ENCODE data around the gene SPTBN5. TPM values are rescaled to one million over a fixed set of nuclear protein-coding genes. Genes with fewer than 3 reads are reported as not detected.

Gene SPTBN5
- total and polyA plus RNA-seq, 8 donors: 0.32 to 11.4 (median 0.84) TPM

DNA sequence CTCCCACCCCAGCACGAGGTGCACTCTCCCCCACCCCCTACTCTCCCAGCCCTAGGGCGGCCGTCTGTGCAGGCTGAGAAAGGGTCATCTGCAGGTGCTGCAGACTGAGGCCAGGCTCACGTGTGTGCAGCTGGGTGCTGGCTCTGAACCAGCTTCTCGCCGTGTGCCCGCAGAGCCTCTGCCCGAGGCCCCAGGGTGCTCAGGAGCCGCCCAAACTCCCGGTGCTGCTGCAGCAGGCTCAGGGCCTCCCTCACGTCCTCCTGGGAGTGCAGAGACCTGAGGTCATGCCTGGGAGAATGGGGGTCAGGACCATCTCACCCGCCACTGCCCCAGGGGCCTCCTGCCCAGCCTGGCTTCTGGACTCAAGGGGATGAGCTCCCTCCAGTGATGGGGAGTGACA is 17.2 kb downstream of the SPTBN5 start:
- ATAC-seq (peak in 2 of 4 donors; percentile 51 to 70), DNase-seq (peak in 1 of 6 donors; percentile 63), FAIRE-seq (no peak)
- TF ChIP-seq, protein P1, sequence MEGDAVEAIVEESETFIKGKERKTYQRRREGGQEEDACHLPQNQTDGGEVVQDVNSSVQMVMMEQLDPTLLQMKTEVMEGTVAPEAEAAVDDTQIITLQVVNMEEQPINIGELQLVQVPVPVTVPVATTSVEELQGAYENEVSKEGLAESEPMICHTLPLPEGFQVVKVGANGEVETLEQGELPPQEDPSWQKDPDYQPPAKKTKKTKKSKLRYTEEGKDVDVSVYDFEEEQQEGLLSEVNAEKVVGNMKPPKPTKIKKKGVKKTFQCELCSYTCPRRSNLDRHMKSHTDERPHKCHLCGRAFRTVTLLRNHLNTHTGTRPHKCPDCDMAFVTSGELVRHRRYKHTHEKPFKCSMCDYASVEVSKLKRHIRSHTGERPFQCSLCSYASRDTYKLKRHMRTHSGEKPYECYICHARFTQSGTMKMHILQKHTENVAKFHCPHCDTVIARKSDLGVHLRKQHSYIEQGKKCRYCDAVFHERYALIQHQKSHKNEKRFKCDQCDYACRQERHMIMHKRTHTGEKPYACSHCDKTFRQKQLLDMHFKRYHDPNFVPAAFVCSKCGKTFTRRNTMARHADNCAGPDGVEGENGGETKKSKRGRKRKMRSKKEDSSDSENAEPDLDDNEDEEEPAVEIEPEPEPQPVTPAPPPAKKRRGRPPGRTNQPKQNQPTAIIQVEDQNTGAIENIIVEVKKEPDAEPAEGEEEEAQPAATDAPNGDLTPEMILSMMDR (IDR thresholded peaks at IDR 0.05): no peak
- H3K27me3 ChIP-seq: no peaks in the 10 kb centered on the region
- intact Hi-C loops (cut with DNase I): no loop called here
- no peaks in the 10 kb centered on the region for H3K36me3 ChIP-seq
- no peak overlapping the region for H3K27ac ChIP-seq
- H3K4me1 ChIP-seq: no peaks in the 10 kb centered on the region
- H3K4me3 ChIP-seq: no peak overlapping the region
- H3K9me3 ChIP-seq: no peaks in the 10 kb centered on the region
- WGBS, 2 donors: 39 to 46% methylated on average over 12 of the region's 12 CpGs

DNA sequence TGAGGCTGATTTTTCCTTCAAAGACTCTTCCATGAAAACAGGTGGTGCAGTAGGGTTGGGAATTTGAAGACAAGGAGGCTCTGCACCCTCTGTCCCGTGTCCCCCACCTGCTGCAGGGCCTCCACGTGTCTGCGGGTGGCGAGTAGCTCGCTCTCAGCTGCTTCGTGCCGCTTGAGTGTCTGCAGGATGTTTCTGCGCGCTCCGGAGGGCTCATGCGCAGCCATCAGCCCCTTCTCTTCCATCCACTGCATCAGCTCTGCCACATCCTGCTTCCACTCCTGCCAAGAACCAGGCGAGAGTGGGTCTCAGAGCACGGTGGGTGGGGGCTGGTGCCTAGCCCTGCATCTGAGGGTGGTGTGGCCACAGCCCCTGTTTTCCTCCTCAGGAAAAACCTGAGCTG is 17.8 kb downstream of the SPTBN5 start:
- no peaks in the 10 kb centered on the region for H3K9me3 ChIP-seq
- WGBS, 2 donors: 77 to 78% methylated on average over 13 of the region's 13 CpGs

DNA sequence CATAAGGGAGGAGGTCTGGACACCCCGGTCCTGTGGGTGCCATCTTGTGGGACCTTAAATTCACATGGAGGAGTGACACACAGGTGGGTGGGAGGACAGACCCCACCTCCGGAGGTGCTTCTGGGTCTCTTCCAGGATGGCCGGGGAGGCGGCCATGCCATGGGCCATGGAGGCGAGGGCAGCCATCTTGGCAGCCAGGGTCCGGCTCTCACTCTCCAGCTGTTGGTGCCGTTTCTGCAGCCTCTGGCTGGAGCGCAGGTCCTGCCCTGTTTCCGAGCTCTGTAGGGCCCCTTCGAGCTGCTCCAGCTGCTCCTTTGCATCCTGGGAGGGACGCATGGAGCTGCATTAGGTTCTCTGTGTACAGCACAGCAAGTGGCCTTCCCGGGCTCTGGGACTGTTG is 19.1 kb downstream of the SPTBN5 start:
- no peaks in the 10 kb centered on the region for H3K9me3 ChIP-seq
- H3K27me3 ChIP-seq: no peaks in the 10 kb centered on the region
- no peaks in the 10 kb centered on the region for H3K36me3 ChIP-seq
- ATAC-seq (no peak), FAIRE-seq (no peak), DNase-seq (no peak)
- no peak overlapping the region for H3K4me3 ChIP-seq
- TF ChIP-seq, protein P1 (IDR thresholded peaks at IDR 0.05): no peak
- no peak overlapping the region for H3K27ac ChIP-seq
- no peaks in the 10 kb centered on the region for H3K4me1 ChIP-seq
- WGBS, 2 donors: 92 to 95% methylated on average over 12 of the region's 12 CpGs
- intact Hi-C loops (cut with DNase I): no loop called here

More for the DNA sequence above, 17.8 kb downstream of the SPTBN5 start:
- no peak for DNase-seq
- no peak for FAIRE-seq
- TF ChIP-seq, protein P1 (IDR thresholded peaks at IDR 0.05): no peak
- no peak overlapping the region for H3K27ac ChIP-seq
- intact Hi-C loops (cut with DNase I): no loop called here
- no peaks in the 10 kb centered on the region for H3K4me1 ChIP-seq
- ATAC-seq: no peak
- H3K36me3 ChIP-seq: no peaks in the 10 kb centered on the region
- no peak overlapping the region for H3K4me3 ChIP-seq
- no peaks in the 10 kb centered on the region for H3K27me3 ChIP-seq

DNA sequence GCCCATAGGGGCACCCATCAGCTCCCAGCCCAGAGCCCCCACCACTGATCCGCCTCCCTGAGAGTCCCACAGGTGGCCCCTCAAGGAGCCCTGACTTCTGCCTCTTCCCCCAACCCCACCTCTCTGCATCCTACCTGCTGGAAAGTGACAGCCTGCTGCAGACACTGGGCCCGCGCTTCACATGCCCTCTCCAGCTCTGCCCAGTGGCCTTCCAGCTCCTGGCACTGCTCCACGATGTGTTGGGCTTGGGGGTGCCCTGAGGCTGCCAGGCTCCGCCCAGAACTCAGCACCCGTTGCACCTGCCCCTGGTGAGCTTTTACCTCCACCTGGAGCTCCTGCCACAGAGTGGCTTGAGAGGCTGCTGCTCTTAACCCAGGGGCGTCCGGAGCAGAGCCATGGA is 20.1 kb downstream of the SPTBN5 start:
- no peak for FAIRE-seq
- H3K4me1 ChIP-seq: no peaks in the 10 kb centered on the region
- no peak for ATAC-seq
- TF ChIP-seq, protein P1 (IDR thresholded peaks at IDR 0.05): no peak
- no peaks in the 10 kb centered on the region for H3K9me3 ChIP-seq
- WGBS, 2 donors: 76 to 80% methylated on average over 8 of the region's 8 CpGs
- H3K4me3 ChIP-seq: no peak overlapping the region
- H3K27me3 ChIP-seq: no peaks in the 10 kb centered on the region
- no peaks in the 10 kb centered on the region for H3K36me3 ChIP-seq
- peak in 1 of 6 donors; percentile 57 for DNase-seq
- H3K27ac ChIP-seq: no peak overlapping the region
- intact Hi-C loops (cut with DNase I): no loop called here

DNA sequence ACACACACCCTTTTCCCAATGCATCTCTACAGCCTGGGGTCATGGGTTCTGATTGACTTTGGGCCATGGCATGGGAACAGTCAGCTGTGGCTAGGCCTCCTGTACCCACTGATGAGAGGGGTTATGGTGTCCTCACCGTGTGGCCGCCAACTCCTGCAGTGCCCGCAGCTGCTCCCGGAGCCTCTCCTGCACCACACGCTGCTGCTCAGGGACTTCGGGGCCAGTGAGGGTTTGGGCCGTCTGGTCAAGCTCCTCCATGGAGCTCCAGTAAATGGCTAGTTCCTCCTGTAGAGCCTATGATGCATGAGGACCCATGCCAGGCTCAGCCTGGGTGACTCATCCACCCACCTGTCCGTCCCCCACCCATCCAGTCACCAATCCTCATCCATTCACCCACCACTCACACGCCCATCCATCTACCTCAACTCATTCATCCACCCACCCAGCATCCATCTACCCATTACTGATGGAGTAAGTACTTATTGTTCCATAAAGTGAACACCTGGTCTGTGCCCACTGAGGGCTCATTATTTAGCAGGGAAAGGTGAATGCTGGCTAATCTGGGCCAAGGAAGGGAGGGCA is 21.6 kb downstream of the SPTBN5 start:
- Histone ChIP-seq H3K27me3 (no peaks in the 10 kb centered on the region), H3K4me1 (no peaks in the 10 kb centered on the region), H3K4me3 (no peak overlapping the region), H3K27ac (no peak overlapping the region), H3K36me3 (no peaks in the 10 kb centered on the region), H3K9me3 (no peaks in the 10 kb centered on the region)
- intact Hi-C loops (cut with DNase I): no loop called here
- DNase-seq: no peak
- WGBS, 2 donors: 94 to 95% methylated on average over 9 of the region's 9 CpGs
- TF ChIP-seq, protein P1 (IDR thresholded peaks at IDR 0.05): no peak
- no peak for ATAC-seq
- no peak for FAIRE-seq

All from pancreas (tissue), 10 donors.